SH-SY5Y (cell line): Measurements from ENCODE around the gene TNFRSF11A.

ENCODE experiments used
- GATA2 ChIP-seq: IDR thresholded peaks from 2 replicates; pipeline ENCODE4 v1.6.1; 2011; ENCODE audit warnings: mild to moderate bottlenecking, low read depth, low read length
- GATA3 ChIP-seq: IDR thresholded peaks from 2 replicates; pipeline ENCODE4 v1.6.1; 2011; ENCODE audit warnings: low read depth, mild to moderate bottlenecking, low read length, moderate library complexity

GRCh38 chr18:62400916-62401315 is 75.8 kb downstream of the TNFRSF11A start:
- TF ChIP-seq GATA3 (no peak), GATA2 (no peak)
